Keratinocyte (primary cell): ENCODE data around the gene LEKR1.

ENCODE experiments used
- CTCF ChIP-seq, 3 experiments: IDR thresholded peaks in 1 of 3; conservative IDR thresholded peaks in 1 of 3; optimal IDR thresholded peaks in 1 of 3; 2 replicates in 2 of 3; 3 replicates in 1 of 3; pipeline versions ENCODE3 to v1.5.1; 2011; ENCODE audit warnings: low read length in 3 of 3, mild to moderate bottlenecking in 3 of 3, moderate library complexity in 2 of 3, control low read depth in 1 of 3, inconsistent platforms in 1 of 3; ENCODE audit not compliant: insufficient read depth in 2 of 3; ENCODE audit errors: extremely low read depth in 1 of 3
- EZH2 ChIP-seq: IDR thresholded peaks from one replicate; pipeline ENCODE4 v1.6.1; 2012; ENCODE audit warnings: inconsistent platforms, mild to moderate bottlenecking, low read length, moderate library complexity

GRCh38 chr3:156792536-156792935 is 33.6 kb upstream of the LEKR1 start:
- TF ChIP-seq CTCF (optimal IDR thresholded peaks at IDR 0.05 in 1 of 3, IDR thresholded peaks at IDR 0.05 in 1 of 3, conservative IDR thresholded peaks at IDR 0.05 in 1 of 3; ENCODE audit: extremely low read depth in 1 of 3, insufficient read depth in 2 of 3, low read length in 3 of 3), result no peak
- no peak for TF ChIP-seq EZH2
